ENCODE data around the gene AGMO.

Gene AGMO

DNA sequence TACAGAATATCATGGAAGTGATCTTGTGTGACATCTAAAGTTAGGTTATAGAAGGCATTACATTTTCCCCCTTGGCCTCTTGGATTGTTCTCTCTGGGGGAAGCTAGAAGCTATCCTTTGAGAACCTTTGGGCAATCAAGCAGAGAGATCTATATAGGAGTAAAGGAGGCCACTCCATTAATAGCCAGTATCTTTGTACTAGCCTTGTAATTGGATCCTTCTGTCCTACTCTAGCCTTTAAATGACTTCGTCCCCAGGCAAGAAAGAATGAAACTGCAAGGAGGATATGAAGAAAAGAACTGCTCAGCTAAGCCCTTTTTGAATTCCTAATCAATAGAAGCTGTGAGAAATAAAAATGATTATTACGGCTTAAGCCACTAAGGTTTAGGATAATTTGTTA, 230.9 kb downstream of the AGMO start:
- FAIRE-seq, result no peak
- TF ChIP-seq TAF1 (IDR thresholded peaks at IDR 0.05; ENCODE audit: borderline replicate concordance, low read depth, low read length) (no peak), POLR2AphosphoS5 (IDR thresholded peaks at IDR 0.05; ENCODE audit: low read depth, low read length) (no peak), POLR2A (IDR thresholded peaks at IDR 0.05; ENCODE audit: low read depth, low read length) (no peak)
- no peak for DNase-seq (ENCODE audit: insufficient read length)

DNA sequence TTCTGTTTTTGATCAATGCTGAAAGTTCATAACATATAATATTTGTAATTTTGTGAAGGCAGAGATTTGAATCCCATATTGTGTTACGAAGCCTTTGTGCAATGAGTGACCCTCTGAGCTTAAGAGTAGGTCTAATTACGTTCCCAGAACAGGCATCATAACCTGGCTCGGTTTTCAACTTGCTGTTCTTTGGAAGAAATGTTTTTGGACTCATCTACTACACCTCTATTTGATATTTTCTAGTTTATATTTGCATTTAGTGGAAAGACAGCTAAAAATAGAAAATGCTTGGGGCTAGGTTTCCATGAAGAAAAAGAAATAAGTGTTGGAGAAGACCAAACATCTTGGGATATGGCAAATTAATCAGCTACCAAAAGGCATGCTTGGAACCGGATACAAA, 234.8 kb downstream of the AGMO start:
- DNase-seq (ENCODE audit: insufficient read length) (no peak), FAIRE-seq (no peak)
- TF ChIP-seq POLR2AphosphoS5 (IDR thresholded peaks at IDR 0.05; ENCODE audit: low read depth, low read length), result no peak
- no peak for TF ChIP-seq TAF1 (IDR thresholded peaks at IDR 0.05; ENCODE audit: borderline replicate concordance, low read depth, low read length)
- no peak for TF ChIP-seq POLR2A (IDR thresholded peaks at IDR 0.05; ENCODE audit: low read depth, low read length)

DNA sequence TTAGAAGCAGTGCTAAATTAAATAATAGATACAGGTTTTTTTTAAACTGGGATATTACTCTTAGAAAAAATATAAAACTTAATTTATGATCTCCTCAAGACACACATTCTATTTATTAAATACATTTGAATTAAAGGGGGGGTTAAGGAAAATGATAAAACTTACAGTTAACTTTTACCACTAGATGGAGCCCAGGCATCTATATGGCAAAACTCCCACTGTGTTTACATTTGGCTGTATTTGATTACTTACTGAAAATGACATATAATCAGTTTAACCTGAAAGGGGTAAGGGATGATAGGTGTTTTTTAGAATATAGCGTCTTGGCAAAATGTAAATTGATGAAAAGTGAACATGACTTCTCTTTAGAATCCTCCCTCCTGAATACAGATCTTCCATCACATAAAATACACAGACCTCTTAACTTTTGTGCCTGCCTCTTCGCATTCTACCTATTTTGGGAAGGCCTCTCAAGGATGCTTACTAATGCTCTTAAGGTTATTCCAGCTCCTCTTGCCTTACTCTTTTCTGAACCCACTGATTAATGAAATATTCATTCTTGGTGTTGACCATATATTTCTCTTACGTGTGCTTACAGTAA, 235.7 kb downstream of the AGMO start:
- DNase-seq (ENCODE audit: insufficient read length), result no peak
- FAIRE-seq, result no peak
- TF ChIP-seq TAF1 (IDR thresholded peaks at IDR 0.05; ENCODE audit: borderline replicate concordance, low read depth, low read length) (no peak), POLR2AphosphoS5 (IDR thresholded peaks at IDR 0.05; ENCODE audit: low read depth, low read length) (no peak), POLR2A (IDR thresholded peaks at IDR 0.05; ENCODE audit: low read depth, low read length) (no peak)

DNA sequence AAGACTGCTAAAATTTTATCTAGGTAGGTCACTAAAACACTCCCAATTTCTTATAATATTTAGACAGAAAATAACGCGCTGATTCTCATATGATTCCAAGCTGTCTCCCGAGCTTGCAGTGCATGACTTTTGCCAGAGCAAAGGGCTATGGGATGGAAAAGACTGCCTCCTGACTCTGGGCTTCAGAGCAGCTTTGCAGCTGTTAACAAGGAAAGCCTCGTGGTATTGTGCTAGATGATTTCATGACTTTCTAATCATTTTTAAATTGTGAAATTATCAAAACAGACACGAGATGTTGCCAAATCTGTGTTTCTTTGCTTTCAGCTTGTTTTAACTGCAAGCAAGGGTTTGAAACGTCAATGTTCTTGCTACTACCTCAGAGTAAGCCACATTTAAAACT, 238.3 kb downstream of the AGMO start:
- TF ChIP-seq TAF1 (IDR thresholded peaks at IDR 0.05; ENCODE audit: borderline replicate concordance, low read depth, low read length), result no peak
- TF ChIP-seq POLR2A (IDR thresholded peaks at IDR 0.05; ENCODE audit: low read depth, low read length), result no peak
- TF ChIP-seq POLR2AphosphoS5 (IDR thresholded peaks at IDR 0.05; ENCODE audit: low read depth, low read length), result no peak
- DNase-seq (ENCODE audit: insufficient read length), result no peak
- FAIRE-seq, result no peak

DNA sequence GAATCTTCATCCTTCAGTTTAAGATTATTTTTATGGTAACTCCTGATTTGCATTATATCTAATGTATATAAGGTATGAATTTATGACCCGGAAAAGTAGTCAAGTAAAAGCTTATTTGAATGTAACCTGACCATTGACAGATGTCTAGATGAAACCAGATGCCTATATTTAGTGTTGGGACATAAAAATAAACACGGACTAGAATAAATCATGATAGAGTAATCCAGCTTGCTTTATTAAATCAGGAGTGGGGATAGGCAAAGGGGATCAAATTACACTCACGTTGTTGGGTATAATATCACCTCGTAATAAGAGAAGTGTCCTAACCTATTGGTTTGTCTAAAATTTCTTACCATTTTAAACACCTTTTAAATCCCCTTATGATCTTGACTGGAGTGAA, 244.6 kb downstream of the AGMO start:
- DNase-seq (ENCODE audit: insufficient read length), result no peak
- no peak for FAIRE-seq
- TF ChIP-seq POLR2A (IDR thresholded peaks at IDR 0.05; ENCODE audit: low read depth, low read length) (no peak), TAF1 (IDR thresholded peaks at IDR 0.05; ENCODE audit: borderline replicate concordance, low read depth, low read length) (no peak), POLR2AphosphoS5 (IDR thresholded peaks at IDR 0.05; ENCODE audit: low read depth, low read length) (no peak)

DNA sequence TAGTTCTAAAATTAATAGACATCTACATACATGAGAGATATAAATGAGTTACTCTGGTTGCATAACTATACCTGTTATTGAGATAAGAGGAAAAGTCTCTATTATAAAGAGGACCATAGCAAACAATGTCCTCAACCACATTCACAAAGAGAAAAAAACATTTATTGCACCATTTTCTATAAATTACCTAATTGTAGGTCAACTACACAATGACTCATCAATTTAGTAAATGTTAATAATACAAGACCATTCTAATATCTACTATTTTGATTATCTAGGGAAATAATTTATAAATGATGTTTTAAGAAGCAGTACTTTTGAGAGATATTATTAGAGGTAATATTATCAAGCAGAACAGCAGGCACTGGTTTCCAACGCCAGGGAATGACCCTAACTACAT, 246.1 kb downstream of the AGMO start:
- no peak for FAIRE-seq
- DNase-seq (ENCODE audit: insufficient read length), result no peak
- TF ChIP-seq TAF1 (IDR thresholded peaks at IDR 0.05; ENCODE audit: borderline replicate concordance, low read depth, low read length), result no peak
- no peak for TF ChIP-seq POLR2AphosphoS5 (IDR thresholded peaks at IDR 0.05; ENCODE audit: low read depth, low read length)
- TF ChIP-seq POLR2A (IDR thresholded peaks at IDR 0.05; ENCODE audit: low read depth, low read length), result no peak

DNA sequence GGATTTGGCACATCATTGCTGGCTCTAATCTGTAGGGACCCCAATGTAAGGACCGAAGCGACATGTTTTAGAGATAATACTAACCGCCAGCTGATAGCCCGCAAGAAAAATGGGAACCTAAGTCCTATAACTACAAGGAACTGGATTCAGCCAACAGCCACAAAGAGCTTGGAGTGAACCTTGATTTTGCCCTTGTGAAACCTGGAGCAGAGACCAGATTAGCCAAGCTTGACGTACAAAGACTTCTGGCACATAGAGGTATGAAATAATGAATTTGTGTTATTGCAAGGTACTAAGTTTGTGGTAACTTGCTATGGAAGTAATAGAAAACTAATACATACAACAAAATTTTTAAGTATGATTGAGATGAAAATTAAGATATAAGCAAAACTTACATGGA, 246.9 kb downstream of the AGMO start:
- TF ChIP-seq POLR2A (IDR thresholded peaks at IDR 0.05; ENCODE audit: low read depth, low read length) (no peak), POLR2AphosphoS5 (IDR thresholded peaks at IDR 0.05; ENCODE audit: low read depth, low read length) (no peak), TAF1 (IDR thresholded peaks at IDR 0.05; ENCODE audit: borderline replicate concordance, low read depth, low read length) (no peak)
- FAIRE-seq (no peak), DNase-seq (ENCODE audit: insufficient read length) (no peak)

DNA sequence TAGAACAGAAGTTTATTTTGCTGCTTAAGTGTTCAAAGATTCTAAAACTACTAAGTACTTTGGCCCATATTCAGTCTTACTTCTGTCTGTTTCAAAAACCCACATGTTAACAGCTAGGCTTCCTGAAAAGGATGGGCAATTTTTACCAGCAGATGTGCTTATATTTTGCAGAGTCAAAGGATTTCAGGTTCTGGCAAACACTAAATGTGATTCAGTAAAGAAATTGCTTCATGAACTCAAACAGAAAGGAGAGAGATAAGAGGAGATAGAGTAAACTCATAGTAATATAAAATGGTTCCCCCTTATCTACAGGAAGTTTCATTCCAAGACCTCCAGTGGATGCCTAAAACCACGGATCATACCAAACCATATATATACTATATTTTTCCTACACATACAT, 248.5 kb downstream of the AGMO start:
- TF ChIP-seq POLR2A (IDR thresholded peaks at IDR 0.05; ENCODE audit: low read depth, low read length) (no peak), TAF1 (IDR thresholded peaks at IDR 0.05; ENCODE audit: borderline replicate concordance, low read depth, low read length) (no peak), POLR2AphosphoS5 (IDR thresholded peaks at IDR 0.05; ENCODE audit: low read depth, low read length) (no peak)
- DNase-seq (ENCODE audit: insufficient read length), result no peak
- FAIRE-seq, result no peak

DNA sequence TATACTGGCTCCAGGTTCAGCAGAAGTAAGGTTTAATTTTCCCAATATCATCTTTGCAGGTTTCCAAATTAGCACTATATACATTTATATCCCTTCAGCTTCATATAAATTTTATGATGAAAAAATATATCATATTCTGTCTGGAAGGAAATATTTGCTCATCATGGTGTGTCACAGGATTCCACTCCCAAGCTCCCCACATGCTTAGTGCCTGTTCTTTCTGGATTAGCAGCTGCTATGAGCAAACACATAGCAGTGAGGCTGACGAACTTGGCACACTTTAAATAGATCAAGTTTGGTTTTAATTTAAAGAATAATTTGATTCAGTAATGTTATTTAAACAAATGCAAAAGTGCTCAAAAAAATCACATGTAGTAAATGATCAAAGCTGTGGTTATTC, 251.9 kb downstream of the AGMO start:
- FAIRE-seq (no peak), DNase-seq (ENCODE audit: insufficient read length) (no peak)

DNA sequence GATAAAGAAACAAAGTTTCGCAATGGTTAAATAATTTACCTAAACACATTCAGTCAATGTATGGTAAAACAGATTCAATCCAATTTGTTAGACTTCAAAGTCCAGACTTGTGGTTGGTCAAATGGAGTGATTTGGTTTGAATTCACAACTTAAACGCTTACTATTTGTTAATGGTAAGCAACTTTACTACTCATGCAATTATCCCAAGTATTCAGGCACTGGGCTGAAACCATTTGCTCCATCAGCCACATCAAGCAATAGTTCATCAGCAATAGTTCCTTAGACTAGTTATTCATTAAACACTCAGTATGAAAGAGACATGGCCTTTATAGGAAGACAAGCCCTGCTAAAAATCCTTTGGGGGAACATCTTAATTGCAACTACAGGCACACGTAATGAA, 253.0 kb downstream of the AGMO start:
- DNase-seq (ENCODE audit: insufficient read length) (no peak), FAIRE-seq (no peak)

More for the DNA sequence above, 251.9 kb downstream of the AGMO start:
- no peak for TF ChIP-seq TAF1 (IDR thresholded peaks at IDR 0.05; ENCODE audit: borderline replicate concordance, low read depth, low read length)
- no peak for TF ChIP-seq POLR2A (IDR thresholded peaks at IDR 0.05; ENCODE audit: low read depth, low read length)
- TF ChIP-seq POLR2AphosphoS5 (IDR thresholded peaks at IDR 0.05; ENCODE audit: low read depth, low read length), result no peak

DNA sequence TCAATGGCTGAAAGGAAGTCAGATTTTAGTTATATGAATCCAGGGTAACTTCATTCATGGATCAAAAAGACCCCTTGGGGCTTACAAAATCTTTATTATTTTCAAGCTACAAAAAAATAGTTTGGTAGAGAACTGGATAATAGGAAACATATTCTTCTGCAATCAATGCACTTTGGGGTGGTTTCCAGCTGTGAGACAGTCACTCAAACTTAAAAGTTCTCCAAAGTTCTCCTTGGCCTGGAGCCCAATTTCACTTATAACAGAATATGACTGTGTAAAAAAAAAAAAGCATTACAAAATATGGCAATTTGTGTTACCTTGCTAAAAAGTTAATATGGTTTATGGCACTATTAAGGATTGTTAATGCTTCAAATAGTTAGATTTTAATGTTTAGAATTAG, 255.5 kb downstream of the AGMO start:
- TF ChIP-seq POLR2A (IDR thresholded peaks at IDR 0.05; ENCODE audit: low read depth, low read length) (no peak), POLR2AphosphoS5 (IDR thresholded peaks at IDR 0.05; ENCODE audit: low read depth, low read length) (no peak), TAF1 (IDR thresholded peaks at IDR 0.05; ENCODE audit: borderline replicate concordance, low read depth, low read length) (no peak)
- DNase-seq (ENCODE audit: insufficient read length), result no peak
- no peak for FAIRE-seq

More for the DNA sequence above, 253.0 kb downstream of the AGMO start:
- no peak for TF ChIP-seq POLR2AphosphoS5 (IDR thresholded peaks at IDR 0.05; ENCODE audit: low read depth, low read length)
- TF ChIP-seq POLR2A (IDR thresholded peaks at IDR 0.05; ENCODE audit: low read depth, low read length), result no peak
- TF ChIP-seq TAF1 (IDR thresholded peaks at IDR 0.05; ENCODE audit: borderline replicate concordance, low read depth, low read length), result no peak

DNA sequence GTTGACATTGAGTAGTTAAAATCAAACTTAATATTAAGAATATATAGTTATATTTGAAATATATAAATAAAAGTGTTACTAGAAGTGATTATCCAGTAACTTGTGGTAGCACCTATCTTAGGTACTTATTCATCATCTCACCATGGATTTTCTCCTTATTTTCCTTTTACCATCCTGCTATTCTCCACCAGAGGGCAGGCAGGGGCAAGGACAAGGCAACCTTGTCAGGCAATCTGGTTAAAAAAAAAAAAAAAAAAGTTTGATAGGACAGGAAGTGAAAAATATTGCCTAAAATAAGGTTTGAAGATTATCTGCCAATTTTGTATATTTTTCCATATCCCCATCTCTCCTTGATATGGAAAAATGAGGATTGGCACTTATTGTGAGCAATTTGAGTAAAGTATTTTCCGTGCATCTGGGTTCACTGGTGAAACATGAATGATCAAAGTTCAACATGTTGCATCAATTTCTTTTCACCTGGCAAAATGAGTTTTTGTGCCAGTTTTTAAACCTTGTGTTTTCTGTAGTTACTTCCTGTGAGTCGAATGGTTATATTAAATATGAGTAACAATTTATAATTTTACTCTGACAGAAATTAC, 256.7 kb downstream of the AGMO start:
- TF ChIP-seq POLR2A (IDR thresholded peaks at IDR 0.05; ENCODE audit: low read depth, low read length) (no peak), TAF1 (IDR thresholded peaks at IDR 0.05; ENCODE audit: borderline replicate concordance, low read depth, low read length) (no peak), POLR2AphosphoS5 (IDR thresholded peaks at IDR 0.05; ENCODE audit: low read depth, low read length) (no peak)
- no peak for DNase-seq (ENCODE audit: insufficient read length)
- no peak for FAIRE-seq
